Psoas muscle (tissue), 8 donors: ENCODE measurements around the gene SLIT3. TPM values are rescaled to one million over a fixed set of nuclear protein-coding genes. Genes with fewer than 3 reads are reported as not detected.

Source experiments
- ATAC-seq, 4 donors: fragments of 200-7000 bp; cut with Tn5 transposase; one replicate each; pipeline ENCODE4 v1.9.1; 2020; ENCODE audit warnings: moderate library complexity in 3 of 4, mild to moderate bottlenecking in 2 of 4
- DNase-seq, 2 donors: peaks; one replicate each; pipeline ENCODE4 v3.0.0-alpha.2; 2020
- H3K27ac ChIP-seq: fragments of 200-600 bp; one replicate; pipeline ENCODE4 v1.8.0; 2022
- H3K27me3 ChIP-seq, 3 donors: fragments of 200-600 bp in 1 of 3; one replicate each; pipeline versions ENCODE4 v1.6.1 to v1.8.0; 2013 to 2022; ENCODE audit warnings: low read length in 2 of 3, mild to moderate bottlenecking in 2 of 3, moderate library complexity in 1 of 3; ENCODE audit not compliant: insufficient read depth in 3 of 3
- H3K36me3 ChIP-seq, 2 donors: fragments of 200-600 bp in 1 of 2; one replicate each; pipeline versions ENCODE4 v1.6.1 to v1.8.0; 2013 to 2022; ENCODE audit warnings: low read depth in 1 of 2, mild to moderate bottlenecking in 1 of 2, moderate library complexity in 1 of 2; ENCODE audit not compliant: insufficient read depth in 1 of 2
- H3K4me1 ChIP-seq: fragments of 200-600 bp; one replicate; pipeline ENCODE4 v1.8.0; 2022
- H3K4me3 ChIP-seq: fragments of 200-600 bp; one replicate; pipeline ENCODE4 v1.8.0; 2022; ENCODE audit warnings: mild to moderate bottlenecking
- H3K9me3 ChIP-seq: fragments of 200-600 bp; one replicate; pipeline ENCODE4 v1.8.0; 2022
- WGBS, 3 donors: extraction: QIAGEN DNeasy Blood & Tissue Kit; methylation state at CpG; one replicate each; pipeline versions ENCODE4 v1.1.6 to v1.1.7; 2013; 5-methylcytosine and 5-hydroxymethylcytosine counted together
- intact Hi-C, 2 donors: fragments of 100-400 bp; cut with DNase I; formaldehyde crosslinking; loops; one replicate each; pipeline versions ENCODE4 v1.11.0 to v1.14.2; 2022
- polyA plus RNA-seq, 3 donors: library from polyadenylated mRNA; stranded (reverse); fragments of 200-250 nt; gene quantifications; one replicate each; pipeline ENCODE4 v1.2.3, GENCODE V29; 2013
- total RNA-seq, 4 donors: library from RNA; stranded (reverse); fragmentation: NEBNext Ultra II Directional in 2 of 4; extraction: Animal tissue kit (Norgen Biotek cat#: 25700) in 2 of 4; gene quantifications; one replicate each; pipeline versions ENCODE4 v1.2.1 to v1.2.4, GENCODE V29; 2021 to 2023
- TF ChIP-seq, protein P1 (sequence below): fragments of 200-600 bp; IDR thresholded peaks from one replicate; pipeline ENCODE4 v1.8.0; 2022; ENCODE audit warnings: antibody characterized with exemption
- donor health status: healthy with polysubstance abuse.
- donor health status: DM: no; HTN: no; CAD: no; lungs with moderate emphysema.
- donor health status: Bipolar disorder and iron deficiency.
- donor health status: healthy.
- donor health status: DM: yes; HTN: yes; CAD: no.
- donor health status: DM: no; HTN: no; CAD: no.
- donor health status: DM: no; HTN: no; CAD: no.
- donor health status: DM: yes; HTN: yes; CAD: no.

Gene SLIT3
- total and polyA plus RNA-seq, 7 donors, result 0.81 to 5.9 (median 2.1) TPM

DNA sequence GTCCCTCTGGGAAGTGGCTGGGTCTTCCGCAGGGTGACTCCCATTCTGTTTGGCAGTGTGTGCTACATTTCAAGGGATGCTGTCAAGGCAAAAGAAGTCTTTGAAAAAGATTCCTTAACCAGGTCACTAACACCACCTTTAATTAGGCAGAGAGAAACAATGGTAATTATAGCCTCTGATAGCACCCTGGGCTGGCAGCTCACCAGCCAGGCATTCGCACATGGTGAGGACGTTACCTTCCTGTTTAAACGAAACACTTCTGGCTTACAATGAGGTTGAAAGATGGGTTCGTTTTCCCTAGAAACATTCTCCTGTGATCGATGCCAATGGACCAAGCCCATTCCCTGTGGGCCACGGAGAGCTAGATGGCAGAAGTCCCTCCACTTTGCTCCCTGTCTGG, 491.7 kb downstream of the SLIT3 start:
- H3K9me3 ChIP-seq, result no peaks in the 10 kb centered on the region
- peaks cover 0 to 3% (median 0%) of the 10 kb centered on the region in 3 donors for H3K27me3 ChIP-seq
- H3K4me3 ChIP-seq, result no peak overlapping the region
- 58 to 64% (median 61%) methylated on average over 7 of the region's 7 CpGs for WGBS, 3 donors
- no peaks in the 10 kb centered on the region for H3K4me1 ChIP-seq
- no peak for DNase-seq
- TF ChIP-seq, protein P1, sequence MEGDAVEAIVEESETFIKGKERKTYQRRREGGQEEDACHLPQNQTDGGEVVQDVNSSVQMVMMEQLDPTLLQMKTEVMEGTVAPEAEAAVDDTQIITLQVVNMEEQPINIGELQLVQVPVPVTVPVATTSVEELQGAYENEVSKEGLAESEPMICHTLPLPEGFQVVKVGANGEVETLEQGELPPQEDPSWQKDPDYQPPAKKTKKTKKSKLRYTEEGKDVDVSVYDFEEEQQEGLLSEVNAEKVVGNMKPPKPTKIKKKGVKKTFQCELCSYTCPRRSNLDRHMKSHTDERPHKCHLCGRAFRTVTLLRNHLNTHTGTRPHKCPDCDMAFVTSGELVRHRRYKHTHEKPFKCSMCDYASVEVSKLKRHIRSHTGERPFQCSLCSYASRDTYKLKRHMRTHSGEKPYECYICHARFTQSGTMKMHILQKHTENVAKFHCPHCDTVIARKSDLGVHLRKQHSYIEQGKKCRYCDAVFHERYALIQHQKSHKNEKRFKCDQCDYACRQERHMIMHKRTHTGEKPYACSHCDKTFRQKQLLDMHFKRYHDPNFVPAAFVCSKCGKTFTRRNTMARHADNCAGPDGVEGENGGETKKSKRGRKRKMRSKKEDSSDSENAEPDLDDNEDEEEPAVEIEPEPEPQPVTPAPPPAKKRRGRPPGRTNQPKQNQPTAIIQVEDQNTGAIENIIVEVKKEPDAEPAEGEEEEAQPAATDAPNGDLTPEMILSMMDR, result no peak
- intact Hi-C loops, result no loop called here
- no peak for ATAC-seq
- H3K36me3 ChIP-seq, result no peaks in the 10 kb centered on the region
- H3K27ac ChIP-seq, result no peak overlapping the region

- Histone ChIP-seq H3K36me3 (no peaks in the 10 kb centered on the region), H3K27me3 (peaks cover 0 to 3% (median 0%) of the 10 kb centered on the region in 3 donors), H3K9me3 (no peaks in the 10 kb centered on the region), H3K4me1 (no peaks in the 10 kb centered on the region), H3K27ac (no peak overlapping the region), H3K4me3 (no peak overlapping the region)
- intact Hi-C loops, result no loop called here
- 60 to 66% (median 62%) methylated on average over 3 of the region's 3 CpGs for WGBS, 3 donors
- TF ChIP-seq, protein P1, result no peak
- DNase-seq (no peak), ATAC-seq (no peak)
These were observed 492.8 kb downstream of the SLIT3 start for GRCh38 chr5:168808051-168808616.

- H3K36me3 ChIP-seq, result no peaks in the 10 kb centered on the region
- DNase-seq (no peak), ATAC-seq (no peak)
- H3K4me3 ChIP-seq, result no peak overlapping the region
- TF ChIP-seq, protein P1, result no peak
- peaks cover 0 to 3% (median under 1%) of the 10 kb centered on the region in 3 donors for H3K27me3 ChIP-seq
- no peak overlapping the region for H3K27ac ChIP-seq
- no peaks in the 10 kb centered on the region for H3K9me3 ChIP-seq
- no peaks in the 10 kb centered on the region for H3K4me1 ChIP-seq
- intact Hi-C loops, result no loop called here
These were observed 493.7 kb downstream of the SLIT3 start for GRCh38 chr5:168807287-168807686.

GRCh38 chr5:168803541-168803940, 497.4 kb downstream of the SLIT3 start:
- H3K9me3 ChIP-seq, result no peaks in the 10 kb centered on the region
- 59 to 68% (median 64%) methylated on average over 4 of the region's 4 CpGs for WGBS, 3 donors
- H3K36me3 ChIP-seq, result no peaks in the 10 kb centered on the region
- peaks cover 0 to 2% (median 0%) of the 10 kb centered on the region in 3 donors for H3K27me3 ChIP-seq
- ATAC-seq (no peak), DNase-seq (no peak)
- no peak overlapping the region for H3K4me3 ChIP-seq
- TF ChIP-seq, protein P1, result no peak
- H3K27ac ChIP-seq, result no peak overlapping the region
- H3K4me1 ChIP-seq, result no peaks in the 10 kb centered on the region
- intact Hi-C loops, result no loop called here

GRCh38 chr5:168802337-168802736, 498.6 kb downstream of the SLIT3 start:
- no peaks in the 10 kb centered on the region for H3K4me1 ChIP-seq
- TF ChIP-seq, protein P1, result no peak
- no peak overlapping the region for H3K4me3 ChIP-seq
- ATAC-seq (no peak), DNase-seq (no peak)
- no peak overlapping the region for H3K27ac ChIP-seq
- intact Hi-C loops, result no loop called here
- H3K36me3 ChIP-seq, result no peaks in the 10 kb centered on the region
- H3K27me3 ChIP-seq, result peaks cover 0 to 2% (median 0%) of the 10 kb centered on the region in 3 donors
- H3K9me3 ChIP-seq, result no peaks in the 10 kb centered on the region
- 86 to 92% (median 86%) methylated on average over 6 of the region's 6 CpGs for WGBS, 3 donors
